Eye (tissue), 1 donor: Measurements from ENCODE around the gene PRSS33.

Source experiments
- DNase-seq: peaks from one replicate; pipeline ENCODE4 v3.0.0-alpha.2; 2015

The PRSS33 gene, protein sequence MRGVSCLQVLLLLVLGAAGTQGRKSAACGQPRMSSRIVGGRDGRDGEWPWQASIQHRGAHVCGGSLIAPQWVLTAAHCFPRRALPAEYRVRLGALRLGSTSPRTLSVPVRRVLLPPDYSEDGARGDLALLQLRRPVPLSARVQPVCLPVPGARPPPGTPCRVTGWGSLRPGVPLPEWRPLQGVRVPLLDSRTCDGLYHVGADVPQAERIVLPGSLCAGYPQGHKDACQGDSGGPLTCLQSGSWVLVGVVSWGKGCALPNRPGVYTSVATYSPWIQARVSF

GRCh38 chr16:2787406-2787805, at the start of gene PRSS33:
Gene PRSS33, minus strand, starts transcription at chr16:2787560. Its CDS starts 1,013 bp downstream, at chr16:2786547.
- no peak for DNase-seq

GRCh38 chr16:2836646-2837508, 49.5 kb upstream of the PRSS33 start:
- no peak for DNase-seq

- no peak for DNase-seq
Observed at GRCh38 chr16:2835638-2836493, 48.5 kb upstream of the PRSS33 start.

DNA sequence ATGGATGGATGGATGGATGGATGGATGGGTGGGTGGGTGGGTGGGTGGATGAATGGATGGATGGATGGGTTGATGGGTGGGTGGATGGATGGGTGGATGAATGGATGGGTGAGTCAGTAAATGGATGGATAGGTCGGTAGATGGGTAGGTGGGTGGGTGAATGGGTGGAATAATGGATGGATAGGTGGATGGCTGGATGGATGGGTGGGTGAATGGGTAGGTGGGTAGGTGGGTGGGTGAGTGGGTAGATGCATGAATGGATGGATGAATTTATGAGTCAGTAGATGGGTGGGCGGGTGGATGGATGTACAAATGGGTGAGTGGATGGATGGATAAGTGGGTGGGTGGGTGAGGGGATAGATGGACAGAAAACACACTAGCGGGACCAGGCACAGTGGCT, 47.6 kb upstream of the PRSS33 start:
- DNase-seq = no peak

- DNase-seq = no peak
Observed at GRCh38 chr16:2833776-2834175, 46.4 kb upstream of the PRSS33 start.

DNA sequence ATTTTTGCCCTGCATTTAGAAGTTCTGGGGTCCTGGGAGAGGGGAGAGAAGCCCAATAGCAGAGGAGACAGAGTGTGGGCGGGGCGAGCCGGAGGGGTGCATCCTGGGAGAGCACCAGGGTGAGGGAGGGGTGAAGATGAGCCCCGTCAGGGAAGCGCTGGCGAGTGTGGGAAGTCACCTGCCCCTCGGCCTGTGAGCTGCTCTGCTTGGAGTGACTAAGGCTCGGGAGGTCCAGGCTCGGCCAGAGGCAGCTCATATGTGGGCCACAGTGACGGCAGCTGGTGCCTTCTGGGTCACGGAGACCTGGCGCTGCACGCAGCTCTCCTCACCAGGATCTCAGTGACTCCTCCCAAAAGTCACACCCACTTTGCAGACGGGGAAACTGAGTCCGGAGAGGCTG, 43.8 kb upstream of the PRSS33 start:
- DNase-seq = no peak

- DNase-seq = no peak
Observed at GRCh38 chr16:2830355-2830695, 43.0 kb upstream of the PRSS33 start.

- no peak for DNase-seq
Observed at GRCh38 chr16:2829501-2830354, 42.4 kb upstream of the PRSS33 start, which contains the start of gene ZG16B. Gene ZG16B, plus strand, starts transcription at chr16:2830303. Its CDS starts 139 bp downstream, at chr16:2830442.

DNA sequence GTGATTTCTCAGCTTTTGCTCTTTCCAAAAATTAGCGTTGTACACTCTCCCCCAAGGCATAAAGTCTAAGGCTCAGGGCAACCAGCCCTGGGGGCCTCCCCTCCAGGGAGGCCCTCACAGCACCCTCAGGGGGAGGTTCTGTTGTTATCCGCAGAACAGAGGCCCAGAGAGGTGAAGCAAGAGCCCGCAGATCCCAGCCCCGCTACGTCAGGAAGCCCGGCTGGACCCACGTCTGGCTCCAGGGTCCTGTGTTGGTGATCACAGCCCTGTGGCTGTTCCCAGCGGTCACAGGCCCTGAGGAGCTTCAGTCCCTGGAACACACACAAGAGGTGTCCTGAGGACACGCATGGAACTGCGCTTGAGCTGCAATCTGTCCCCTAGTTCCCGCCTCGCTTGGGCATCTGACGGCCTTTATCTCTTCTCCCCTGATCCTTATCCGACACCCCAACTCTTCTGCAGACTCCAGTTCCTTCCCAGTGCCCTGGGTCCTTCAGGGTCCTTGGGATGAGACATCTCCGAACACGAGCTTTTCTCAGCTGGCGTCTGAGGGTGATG, 41.6 kb upstream of the PRSS33 start:
- DNase-seq = no peak

- DNase-seq = no peak
Observed at GRCh38 chr16:2828521-2828840, 41.1 kb upstream of the PRSS33 start.

DNA sequence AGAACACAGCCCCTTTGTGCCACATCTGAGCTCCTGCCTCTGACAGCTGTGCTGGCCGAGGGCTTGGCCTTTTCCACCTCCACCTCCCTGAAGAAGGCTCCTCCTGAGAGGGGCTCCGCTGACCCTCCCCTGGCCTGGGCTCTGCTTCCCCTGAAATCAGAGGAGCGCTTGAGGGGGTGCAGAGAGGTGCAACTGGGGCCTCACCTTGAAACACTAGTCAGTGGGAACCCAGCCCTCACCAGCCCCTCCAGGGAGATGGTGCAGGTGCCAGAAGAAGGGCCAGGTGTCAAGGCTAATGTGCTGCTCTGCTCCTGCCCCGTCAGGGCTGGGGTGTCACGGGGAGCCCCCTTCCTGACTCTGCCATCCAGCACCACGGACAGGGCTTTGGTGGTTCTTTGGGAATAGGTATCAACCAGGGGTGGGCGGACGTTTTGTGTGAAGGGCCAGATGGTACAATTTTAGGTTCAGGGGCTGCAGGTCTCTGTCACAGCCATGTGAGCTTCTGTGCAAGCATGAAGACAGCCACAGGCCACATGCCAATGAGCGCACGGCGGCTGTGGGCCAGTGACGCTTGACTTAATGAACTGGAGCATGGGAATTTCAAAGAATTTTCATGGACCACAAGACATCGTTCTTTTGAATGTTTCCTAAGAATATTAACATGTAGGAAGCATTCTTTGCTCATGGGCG, 40.6 kb upstream of the PRSS33 start:
- no peak for DNase-seq

DNA sequence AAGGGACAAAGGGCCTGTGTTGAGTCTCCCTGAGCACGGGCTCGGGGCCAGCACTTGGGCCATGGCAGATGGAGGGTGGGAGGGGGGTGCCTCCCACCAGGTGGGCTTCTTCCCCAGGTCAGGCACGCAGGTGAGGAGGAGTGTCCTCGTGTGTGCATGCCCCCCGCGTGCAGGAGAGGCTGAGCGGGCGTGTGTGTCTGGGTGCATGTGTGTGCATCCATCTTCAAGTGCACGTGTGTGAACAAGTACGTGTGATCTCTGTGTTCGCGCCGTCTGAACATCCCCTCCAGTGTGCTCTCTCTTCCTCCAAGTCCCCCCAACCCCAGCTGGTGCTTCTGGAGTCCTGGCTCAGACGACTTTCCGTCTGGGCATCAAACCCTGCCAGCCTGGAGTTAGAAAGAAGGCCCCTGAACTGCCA, 40.0 kb upstream of the PRSS33 start:
- DNase-seq = no peak

GRCh38 chr16:2826591-2827373, 39.4 kb upstream of the PRSS33 start:
- DNase-seq = no peak

GRCh38 chr16:2825906-2826305, 38.5 kb upstream of the PRSS33 start:
- no peak for DNase-seq

GRCh38 chr16:2825049-2825742, 37.8 kb upstream of the PRSS33 start:
- no peak for DNase-seq

DNA sequence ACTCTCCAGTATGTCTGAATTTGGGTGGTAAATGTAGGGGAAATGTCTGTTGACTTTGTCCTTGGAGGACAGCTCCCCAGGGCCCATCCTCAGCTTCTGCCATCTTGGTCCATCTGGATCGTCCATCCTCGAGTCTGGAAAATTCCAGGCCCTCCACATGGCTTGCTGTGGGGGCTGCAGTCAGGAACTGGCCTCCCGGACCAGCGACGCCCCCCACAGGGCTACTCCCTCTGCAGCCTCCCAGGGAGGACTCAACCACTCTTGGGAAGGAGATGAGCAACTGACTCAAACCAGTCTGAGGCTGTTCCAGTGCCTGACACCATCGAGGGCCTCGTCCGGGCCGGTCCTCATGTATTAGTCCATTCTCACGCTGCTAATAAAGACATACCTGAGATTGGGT, 37.3 kb upstream of the PRSS33 start:
- no peak for DNase-seq

DNA sequence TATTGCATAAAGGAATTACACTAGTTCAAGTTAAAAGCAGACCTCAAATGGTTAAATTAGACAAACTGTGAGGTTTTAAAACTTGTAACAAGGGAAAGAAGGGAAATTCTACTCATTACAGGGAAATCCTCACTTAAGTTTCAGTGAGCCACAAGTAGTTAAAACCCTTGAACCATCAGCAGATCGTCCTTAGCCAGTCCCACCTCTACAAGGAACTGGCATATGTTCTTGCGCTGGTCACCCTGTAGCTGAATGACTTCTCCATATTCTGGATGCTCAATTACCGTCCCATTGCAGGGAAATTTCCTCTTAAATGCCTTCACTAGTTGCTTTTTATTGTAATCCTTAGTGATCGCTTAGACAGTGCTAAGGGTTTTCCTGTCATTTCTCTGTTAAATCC, 35.1 kb upstream of the PRSS33 start:
- DNase-seq = no peak

DNA sequence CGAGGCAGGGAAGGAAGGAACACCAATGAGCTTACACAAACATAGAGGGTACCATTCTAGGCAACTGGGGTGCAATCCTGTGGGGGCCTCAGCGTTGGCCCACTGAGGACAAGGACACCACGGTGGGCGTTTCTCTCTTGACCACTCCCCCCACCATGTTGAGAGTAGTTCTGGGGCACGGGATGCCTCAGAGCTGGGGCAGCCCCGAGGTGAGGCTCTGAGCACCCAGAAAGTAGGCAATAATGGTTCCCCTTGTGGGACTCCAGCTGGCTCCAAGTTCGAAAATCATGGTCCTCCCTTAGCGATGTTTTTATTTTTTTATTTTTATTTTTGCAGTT, 34.8 kb upstream of the PRSS33 start:
- DNase-seq = no peak

DNA sequence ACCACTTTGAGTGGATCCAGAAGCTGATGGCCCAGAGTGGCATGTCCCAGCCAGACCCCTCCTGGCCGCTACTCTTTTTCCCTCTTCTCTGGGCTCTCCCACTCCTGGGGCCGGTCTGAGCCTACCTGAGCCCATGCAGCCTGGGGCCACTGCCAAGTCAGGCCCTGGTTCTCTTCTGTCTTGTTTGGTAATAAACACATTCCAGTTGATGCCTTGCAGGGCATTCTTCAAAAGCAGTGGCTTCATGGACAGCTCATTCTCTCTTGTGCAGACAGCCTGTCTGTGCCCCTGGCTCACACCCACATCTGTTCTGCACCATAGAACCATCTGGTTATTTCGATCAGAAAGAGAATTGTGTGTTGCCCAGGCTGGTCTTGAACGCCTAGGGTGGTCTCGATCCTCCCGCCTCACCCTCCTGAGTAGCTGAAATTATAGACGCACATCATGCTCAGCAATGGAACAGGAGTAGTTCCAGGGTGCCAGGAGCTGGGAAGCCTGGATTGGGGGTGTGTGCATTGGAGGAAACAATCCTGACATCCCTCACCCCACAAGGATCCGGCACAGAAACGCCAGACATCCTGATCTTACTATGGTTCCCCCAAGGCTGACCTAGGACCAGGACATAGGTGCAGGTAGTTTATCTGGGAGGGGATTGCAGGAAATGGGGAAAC, 34.3 kb upstream of the PRSS33 start:
- no peak for DNase-seq
